ENCODE results near the gene BTD. TPM values are rescaled to one million over a fixed set of nuclear protein-coding genes. Genes with fewer than 3 reads are reported as not detected.

Gene BTD, protein sequence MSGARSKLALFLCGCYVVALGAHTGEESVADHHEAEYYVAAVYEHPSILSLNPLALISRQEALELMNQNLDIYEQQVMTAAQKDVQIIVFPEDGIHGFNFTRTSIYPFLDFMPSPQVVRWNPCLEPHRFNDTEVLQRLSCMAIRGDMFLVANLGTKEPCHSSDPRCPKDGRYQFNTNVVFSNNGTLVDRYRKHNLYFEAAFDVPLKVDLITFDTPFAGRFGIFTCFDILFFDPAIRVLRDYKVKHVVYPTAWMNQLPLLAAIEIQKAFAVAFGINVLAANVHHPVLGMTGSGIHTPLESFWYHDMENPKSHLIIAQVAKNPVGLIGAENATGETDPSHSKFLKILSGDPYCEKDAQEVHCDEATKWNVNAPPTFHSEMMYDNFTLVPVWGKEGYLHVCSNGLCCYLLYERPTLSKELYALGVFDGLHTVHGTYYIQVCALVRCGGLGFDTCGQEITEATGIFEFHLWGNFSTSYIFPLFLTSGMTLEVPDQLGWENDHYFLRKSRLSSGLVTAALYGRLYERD
- 18.3 TPM for total RNA-seq

DNA sequence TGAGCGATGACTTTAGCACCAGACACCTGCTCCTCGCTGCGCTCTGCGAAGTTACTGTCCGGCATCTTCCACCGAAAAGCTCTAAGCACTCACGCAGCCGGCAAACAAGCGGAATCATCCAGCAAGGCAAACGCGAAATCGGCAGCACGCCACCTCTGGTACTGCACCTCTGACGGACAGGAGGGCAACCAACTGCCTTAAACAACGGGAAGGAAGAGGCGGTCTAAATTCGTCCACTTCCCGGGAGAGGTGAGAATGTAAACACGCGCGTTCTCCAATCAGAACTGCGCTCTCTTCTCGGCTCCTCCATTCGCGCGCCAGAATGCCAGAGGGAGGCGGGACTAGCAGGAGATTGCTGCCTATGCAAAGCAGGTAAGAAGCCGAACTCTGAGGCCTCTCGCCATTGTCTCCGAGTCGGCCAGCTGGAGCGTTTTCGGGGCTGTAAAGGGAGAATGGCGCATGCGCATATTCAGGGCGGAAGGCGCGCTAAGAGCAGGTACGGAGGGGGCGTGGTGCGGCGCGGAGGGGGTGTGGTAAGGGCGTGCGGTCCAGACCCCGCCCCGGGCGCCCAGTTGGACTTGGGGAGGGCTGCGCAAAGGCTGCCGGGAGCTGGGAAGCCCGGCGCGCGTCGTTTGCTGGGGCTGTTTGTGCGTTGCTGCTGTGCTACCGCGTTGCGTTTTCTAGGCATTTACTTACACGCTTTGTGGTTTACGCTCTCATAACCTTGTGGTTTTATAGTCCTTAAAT, at the start of gene BTD, which contains the start of gene HACL1:
Gene BTD, plus strand, starts transcription at position 347 of the 747 bp plus-strand sequence. CDS start 33,695 bp downstream, outside the sequence.
Gene HACL1, minus strand, starts transcription at position 171 of the 747 bp plus-strand sequence. Its CDS starts 106 bp downstream, at position 65.
- peak; percentile 96 to 100 (median 100) for DNase-seq (ENCODE audit: low read depth in 2 of 3, low spot score in 2 of 3)

DNA sequence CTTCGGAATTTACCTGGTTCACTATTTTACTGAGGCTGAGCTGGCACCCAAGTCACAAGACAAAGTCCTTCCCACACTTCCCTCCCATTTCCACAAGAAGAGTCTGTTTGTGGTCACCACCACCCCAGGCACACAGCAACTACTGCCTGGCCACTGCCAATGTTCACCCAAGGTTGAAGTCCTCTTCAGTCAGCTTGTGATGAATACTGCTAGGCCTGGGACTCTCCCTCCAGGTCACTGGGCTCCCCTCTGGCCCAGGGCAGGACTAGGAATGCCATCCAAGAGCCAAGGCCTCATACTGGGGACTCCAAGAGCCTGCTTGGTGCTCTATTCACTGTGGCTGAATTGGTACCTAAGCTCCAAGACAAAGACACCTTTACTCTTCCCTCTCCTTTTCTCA, 49.6 kb upstream of the BTD start:
- no peak for DNase-seq (ENCODE audit: low read depth in 2 of 3, low spot score in 2 of 3)

DNA sequence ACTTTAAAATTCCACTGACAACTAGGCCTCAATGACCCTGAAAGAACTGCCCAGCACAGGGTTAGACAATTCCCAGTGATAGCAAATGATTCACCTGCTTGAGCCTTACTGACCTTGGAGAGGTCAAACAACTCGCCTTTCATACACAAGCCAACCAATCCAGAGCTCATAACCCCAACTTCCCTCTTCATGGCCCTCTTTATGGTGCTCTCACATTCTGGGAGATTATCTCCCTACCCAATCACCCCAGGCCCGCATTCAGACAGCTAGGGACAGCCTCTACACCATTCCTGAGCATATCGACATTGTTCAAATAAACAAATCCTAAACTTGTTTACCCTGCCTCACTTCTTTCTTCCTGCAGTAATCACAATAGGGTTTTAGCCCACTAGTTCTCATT, 47.8 kb upstream of the BTD start:
- DNase-seq (ENCODE audit: low read depth in 2 of 3, low spot score in 2 of 3), result no peak

DNA sequence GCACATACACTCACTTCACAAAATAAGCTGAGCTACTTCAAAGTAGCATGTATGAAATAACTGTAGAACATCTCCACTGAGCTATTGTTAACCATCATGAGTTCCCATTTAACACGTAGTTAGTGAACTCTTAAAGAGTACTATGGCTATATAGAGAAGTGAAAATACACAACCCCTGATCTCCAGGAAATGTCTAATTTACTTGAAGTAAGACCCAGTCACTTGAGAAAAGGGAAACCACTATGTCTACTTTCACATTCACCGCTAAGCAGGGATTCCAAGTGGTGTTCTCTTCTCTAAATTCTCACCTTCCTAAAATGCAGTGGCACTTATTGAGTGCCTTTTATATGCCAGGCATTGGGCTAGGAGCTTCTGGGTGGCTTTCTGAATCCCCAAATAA, 45.0 kb upstream of the BTD start:
- DNase-seq (ENCODE audit: low read depth in 2 of 3, low spot score in 2 of 3), result peak in 2 of 3 donors; percentile 45 to 82

DNA sequence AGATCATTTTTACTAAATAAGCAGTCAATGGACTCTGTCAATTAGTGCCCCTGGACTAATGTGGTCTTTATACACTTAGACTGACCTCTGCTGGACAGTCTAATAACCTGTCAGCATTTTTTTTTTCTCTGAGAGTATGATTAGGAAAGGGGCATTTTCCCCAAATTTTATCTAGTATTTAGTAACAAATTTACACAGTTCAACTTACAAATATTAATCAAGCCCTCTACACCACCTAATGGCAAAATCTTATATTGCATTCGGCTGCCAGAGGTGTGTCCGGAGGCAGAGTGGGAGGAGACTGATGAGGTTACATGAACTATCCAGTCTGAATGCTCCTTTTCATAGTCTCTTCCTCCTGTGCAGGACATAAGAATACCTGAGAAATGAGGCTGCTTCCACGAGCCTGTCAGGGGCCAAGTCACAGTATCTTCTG, 44.0 kb upstream of the BTD start:
- peak; percentile 23 to 91 (median 77) for DNase-seq (ENCODE audit: low read depth in 2 of 3, low spot score in 2 of 3)

DNA sequence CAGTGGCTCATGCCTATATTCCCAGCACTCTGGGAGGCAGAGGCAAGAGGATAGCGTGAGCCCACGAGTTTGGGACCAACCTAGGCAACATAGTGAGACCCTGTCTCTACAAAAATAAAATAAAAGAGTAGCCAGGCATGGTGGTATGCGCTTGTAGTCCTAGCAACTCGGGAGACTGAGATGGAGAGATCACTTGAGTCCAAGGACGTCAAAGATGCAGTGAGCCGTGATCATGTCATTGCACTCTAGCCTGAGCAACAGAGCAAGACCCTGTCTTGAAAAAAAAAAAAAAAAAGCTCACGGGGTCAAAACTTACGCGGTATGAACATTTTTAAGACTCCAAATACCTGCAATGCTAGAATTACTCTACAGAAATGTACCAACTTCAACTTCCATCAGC, 43.0 kb upstream of the BTD start:
- DNase-seq (ENCODE audit: low read depth in 2 of 3, low spot score in 2 of 3), result no peak

DNA sequence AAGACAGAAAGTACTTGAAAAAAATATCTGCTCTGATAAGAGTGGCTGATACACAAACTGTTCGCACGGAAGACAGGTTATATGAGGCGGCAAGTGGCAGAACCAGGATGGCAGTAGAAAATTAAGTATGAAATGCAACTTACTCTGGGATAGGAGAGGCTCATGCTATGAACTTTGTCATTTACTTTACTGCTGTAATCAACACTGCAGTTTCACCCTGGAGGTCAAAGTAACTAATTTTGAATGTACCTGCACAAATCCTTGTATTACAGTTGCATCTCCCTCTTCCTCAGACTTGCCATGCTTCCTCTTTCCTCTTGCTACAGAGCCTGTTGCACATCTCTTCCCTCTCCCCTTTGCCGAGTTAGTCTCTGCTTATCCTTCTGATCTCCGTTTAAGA, 39.0 kb upstream of the BTD start:
- no peak for DNase-seq (ENCODE audit: low read depth in 2 of 3, low spot score in 2 of 3)

DNA sequence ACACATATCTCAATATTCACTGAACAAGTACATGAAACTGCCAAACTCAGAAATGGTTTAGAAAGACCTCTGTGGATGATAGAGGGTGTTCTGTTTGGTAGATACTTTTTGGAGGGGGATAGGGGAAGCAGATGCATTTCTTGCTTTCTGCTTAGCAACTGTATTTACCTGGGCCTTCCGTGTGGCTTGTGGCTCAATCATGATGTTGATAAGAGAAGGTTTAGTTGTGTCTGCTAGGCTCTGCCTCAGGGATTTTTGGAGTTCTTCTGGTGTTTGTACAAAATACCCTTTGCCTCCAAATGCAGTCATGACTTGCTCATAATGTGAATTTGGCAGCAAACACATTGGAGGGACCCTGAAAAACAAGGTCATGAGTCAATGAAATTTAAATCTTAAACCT, 38.4 kb upstream of the BTD start:
- DNase-seq (ENCODE audit: low read depth in 2 of 3, low spot score in 2 of 3), result no peak

DNA sequence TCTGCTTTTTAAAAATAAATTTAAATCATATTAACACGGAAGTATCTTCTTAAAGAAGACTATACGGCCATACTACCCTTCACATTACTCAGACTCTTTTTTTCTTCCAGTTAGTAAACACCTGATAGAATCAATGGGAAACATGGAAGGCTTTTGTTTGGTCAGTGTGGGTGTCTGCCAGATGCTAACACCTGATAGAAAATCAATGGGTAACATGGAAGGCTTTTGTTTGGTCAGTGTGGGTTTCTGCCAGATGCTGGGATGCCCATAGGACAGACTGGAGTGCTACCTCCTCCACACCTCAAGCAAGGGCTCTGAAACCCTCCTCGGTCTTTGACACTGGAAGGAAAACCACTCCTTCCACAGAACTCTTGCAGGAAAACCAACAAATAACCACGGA, 29.4 kb upstream of the BTD start:
- DNase-seq (ENCODE audit: low read depth in 2 of 3, low spot score in 2 of 3), result no peak

DNA sequence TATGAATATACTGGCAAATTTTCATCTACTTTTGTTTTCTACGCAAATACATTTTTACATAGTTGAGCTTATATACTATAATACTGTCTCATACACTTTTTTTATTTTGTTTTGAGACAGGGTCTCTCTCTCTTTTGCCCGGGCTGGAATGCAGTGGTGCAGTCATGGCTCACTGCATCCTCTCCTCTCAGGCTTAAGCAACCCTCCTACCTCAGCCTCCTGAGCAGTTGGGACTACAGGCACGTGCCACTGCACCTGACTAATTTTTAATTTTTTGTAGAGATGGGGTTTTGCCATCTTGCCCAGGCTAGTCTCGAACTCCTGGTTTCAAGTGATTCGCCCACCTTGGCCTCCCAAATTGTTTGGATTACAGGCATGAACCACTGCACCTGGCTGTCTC, 26.1 kb upstream of the BTD start:
- DNase-seq (ENCODE audit: low read depth in 2 of 3, low spot score in 2 of 3), result no peak

DNA sequence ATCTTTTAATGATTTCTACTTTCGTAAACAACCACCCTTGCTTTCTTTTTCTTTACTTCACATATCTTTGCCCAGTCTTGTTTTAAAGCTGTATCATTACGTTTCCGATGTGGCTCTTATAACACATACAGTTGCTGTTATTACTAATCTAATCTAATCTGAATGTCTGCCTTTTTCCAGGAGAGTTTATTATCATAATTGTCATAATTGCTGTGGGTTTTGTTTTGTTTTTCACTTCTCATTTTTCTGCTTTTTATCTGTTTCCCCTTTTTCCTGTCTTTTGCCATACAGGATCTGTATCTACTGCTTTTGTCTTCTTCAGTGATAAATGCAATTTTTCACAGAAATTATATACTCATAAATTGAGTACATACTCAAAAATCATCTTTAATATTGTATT, 25.1 kb upstream of the BTD start:
- peak in 1 of 3 donors; percentile 8 for DNase-seq (ENCODE audit: low read depth in 2 of 3, low spot score in 2 of 3)

DNA sequence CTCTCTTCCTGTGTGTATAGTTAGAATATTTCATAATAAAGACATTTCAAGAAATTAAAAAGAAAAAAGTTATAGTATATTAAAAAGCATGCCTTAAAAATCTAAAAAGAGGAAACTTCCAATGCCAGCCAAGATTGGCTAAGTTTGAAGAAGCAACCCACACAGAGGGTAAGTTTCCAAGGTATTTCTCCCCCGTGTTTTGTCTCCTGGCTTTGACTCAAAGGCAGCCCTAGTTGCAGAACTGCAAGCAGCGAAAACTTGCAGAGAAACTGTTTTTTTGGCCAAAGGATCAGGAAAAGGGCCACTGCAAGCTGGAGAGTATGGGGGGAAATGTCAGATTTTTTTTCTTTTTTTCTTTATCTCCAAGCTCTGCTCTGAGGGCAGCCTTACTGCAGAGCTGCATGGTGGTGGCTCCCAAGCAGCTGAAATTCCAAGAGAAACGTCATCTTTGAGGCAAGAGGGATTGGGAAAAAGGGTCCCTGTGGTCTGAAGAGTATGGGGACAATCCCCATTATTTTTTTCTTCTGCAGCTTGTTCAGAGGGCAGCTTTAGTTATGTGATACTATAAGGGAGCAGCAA, 23.2 kb upstream of the BTD start:
- no peak for DNase-seq (ENCODE audit: low read depth in 2 of 3, low spot score in 2 of 3)

DNA sequence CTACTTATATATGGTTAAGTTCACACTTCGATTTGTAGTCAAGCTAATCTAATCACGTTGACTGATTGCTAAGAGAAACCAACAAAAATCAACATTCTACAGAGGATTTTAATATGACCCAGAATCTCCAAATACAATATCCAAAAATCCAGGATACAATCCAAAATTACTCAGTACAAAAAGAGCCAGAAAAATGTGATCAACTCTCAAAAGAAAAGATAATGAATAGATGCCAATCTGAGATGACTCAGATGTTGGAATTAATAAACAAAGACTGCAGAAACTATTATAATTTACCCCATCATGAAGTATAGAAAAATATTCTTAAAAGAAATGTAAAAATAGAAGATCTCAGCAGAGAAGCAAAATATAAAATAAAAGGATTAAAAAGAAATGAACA, 22.5 kb upstream of the BTD start:
- DNase-seq (ENCODE audit: low read depth in 2 of 3, low spot score in 2 of 3), result no peak

DNA sequence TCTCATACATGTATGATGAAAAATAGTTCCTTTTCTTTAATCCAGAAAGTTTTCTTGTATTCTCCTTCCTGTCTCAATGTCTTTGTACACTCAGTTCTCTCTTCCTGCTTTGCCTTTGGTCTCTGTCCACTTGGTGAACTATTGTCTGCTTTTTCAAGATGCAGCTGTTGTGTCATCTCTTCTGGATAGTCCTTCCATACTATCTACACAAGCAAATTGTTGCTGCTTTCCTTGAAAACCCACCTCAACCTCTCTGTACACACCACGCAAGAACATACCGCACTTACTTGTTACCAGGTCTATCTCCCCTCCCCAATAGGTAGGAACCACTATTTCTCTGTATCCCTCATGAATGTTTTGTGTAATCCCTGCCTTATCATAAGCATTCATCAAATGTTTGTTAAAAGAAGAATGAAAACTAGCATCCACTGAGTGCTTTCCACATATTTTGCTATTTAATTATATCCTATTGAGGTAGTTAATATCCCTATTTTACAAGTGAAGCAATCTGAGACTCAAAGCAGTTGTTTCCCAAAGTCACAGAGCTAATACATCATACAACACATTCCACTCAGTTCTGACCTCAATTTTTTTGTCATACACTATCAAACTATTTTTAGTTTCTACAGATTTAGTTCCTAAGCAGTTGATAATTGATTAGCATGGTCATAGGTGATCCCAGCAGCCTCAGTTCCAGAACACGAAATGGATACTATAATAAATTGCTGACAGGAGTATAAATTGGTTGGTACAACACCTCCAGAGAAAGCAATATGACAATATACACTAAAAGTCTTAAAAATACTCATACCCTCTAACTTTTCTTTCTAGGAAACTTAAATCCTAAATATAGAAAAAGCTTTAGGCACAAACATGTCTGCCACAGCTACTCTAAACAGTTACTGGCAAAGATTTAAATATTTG, 19.8 kb upstream of the BTD start:
- DNase-seq (ENCODE audit: low read depth in 2 of 3, low spot score in 2 of 3), result no peak

DNA sequence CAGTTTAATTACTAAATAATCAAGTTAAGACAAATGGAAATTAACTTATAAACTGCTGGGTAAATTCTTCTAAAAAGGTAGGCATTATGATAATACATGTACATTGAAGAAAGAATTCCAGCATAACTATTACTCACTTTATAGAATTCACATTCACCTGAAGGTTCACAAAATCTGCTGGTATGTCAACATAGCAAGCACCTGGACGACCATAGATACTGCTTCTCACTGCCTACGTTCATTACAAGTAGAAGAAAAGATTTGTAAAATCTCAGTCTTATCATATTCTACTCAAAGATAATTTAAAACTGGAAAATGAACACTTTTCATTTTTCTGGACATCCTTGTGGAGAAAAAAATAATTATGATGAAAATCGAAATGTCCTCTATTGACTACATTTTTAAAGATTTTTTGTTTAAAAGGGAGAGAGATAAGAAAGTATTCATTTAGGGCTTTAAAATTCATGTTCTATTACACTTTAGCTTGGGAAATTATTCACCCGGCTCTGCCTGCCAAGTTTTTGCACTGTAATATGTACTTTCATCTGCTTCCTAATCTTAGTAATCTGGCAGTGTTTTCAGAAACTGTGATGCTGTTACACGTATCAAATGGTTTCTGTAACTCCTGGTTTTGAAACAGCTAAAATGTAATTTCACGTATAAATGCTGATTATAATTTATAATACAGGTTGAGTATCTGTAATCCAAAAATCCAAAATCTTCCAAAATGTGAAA, 16.3 kb upstream of the BTD start:
- no peak for DNase-seq (ENCODE audit: low read depth in 2 of 3, low spot score in 2 of 3)

DNA sequence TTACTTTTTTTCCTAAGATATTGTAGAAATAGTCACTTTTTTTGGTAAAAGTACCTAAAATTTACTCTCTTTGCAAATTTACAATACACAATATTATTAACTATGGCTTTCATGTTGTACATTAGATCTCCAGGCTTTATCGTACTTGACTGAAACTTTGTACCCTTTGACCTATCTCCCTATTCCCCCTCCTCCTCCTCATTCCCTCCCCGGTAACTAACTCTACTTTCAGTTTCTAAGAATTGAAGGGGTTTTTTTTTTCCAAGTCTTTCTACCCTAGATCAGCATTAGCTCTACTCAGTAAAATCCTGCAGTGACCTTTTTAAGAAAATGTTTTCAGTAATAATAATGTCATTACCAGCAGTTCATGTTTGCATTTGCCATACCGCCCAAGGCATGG, 10.3 kb upstream of the BTD start:
- no peak for DNase-seq (ENCODE audit: low read depth in 2 of 3, low spot score in 2 of 3)

DNA sequence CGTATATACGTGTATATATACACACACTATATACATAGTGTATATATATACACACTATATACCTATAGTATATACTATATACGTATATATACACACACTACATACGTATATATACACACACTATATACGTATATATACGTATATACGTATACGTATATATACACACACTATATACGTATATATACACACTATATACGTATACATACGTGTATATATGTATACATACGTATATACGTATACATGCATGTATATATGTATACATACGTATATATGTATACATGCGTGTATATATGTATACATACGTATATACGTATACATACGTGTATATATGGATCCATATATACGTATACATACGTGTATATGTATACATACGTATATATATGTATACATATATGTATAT, 9.6 kb upstream of the BTD start:
- DNase-seq (ENCODE audit: low read depth in 2 of 3, low spot score in 2 of 3), result no peak

DNA sequence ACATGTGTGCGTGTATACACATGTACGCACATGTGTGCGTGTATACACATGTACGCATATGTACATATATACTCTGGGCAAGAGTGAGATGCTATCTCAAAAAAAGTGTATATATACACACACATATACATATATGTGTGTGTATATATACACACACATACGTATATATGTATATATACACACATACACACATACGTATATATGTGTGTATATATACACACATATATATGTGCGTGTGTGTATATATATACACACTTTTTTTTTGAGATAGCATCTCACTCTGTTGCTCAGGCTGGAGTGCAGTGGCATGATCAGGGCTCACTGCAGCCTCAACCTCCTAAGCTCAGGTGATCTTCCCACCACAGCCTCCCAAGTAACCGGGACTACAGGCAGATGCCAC, 8.6 kb upstream of the BTD start:
- no peak for DNase-seq (ENCODE audit: low read depth in 2 of 3, low spot score in 2 of 3)

DNA sequence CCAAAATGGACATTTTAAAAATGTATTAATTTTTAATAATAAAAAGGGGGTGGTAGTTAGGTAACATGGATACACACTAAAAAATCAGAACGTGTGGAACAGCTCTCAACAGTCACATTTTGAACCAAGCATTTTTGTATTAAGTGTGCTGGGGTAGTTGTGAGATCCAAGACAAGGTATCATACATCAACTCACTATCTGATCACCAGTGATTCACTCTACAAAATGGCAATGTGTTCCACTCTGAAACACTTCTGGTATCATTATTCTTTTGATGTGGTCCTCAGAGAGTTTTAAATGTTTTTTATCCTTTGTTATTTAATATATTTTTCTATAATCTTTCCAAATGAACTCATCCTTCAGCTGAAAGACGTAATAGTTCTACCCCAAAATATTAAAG, 5.6 kb upstream of the BTD start:
- no peak for DNase-seq (ENCODE audit: low read depth in 2 of 3, low spot score in 2 of 3)

DNA sequence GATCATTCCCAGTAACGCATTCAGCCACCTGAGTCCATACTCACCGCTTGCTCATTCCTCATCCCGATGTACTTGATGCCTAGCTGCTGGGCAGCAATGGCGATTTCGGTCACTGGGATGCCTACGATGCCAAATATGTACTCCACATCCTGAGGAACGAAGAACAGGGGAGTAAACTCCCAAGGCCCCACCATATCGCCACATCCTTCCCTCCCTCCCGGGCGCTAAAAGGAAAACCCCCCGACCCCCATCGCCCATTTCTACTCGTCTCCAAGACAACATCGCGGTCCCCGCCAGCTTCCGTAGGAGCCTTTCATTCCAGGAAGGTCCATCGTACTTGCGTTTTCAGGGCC, 523 bp upstream of the BTD start:
- peak in 1 of 3 donors; percentile 33 for DNase-seq (ENCODE audit: low read depth in 2 of 3, low spot score in 2 of 3)
